Sigmoid colon (tissue), 7 donors: ENCODE measurements around the gene PLEKHM1. TPM values are rescaled to one million over a fixed set of nuclear protein-coding genes. Genes with fewer than 3 reads are reported as not detected.

Source experiments
- DNase-seq: peaks from one replicate; pipeline ENCODE4 v3.0.0-alpha.2; 2019
- H3K27ac ChIP-seq, 4 donors: fragments of 200-600 bp; sonication (generic); one replicate each; pipeline ENCODE4 v1.5.1; 2016 to 2019; ENCODE audit warnings: mild to moderate bottlenecking in 1 of 4
- H3K27me3 ChIP-seq, 3 donors: fragments of 200-600 bp; sonication (generic); one replicate each; pipeline ENCODE4 v1.5.1; 2019; ENCODE audit warnings: mild to moderate bottlenecking in 1 of 3
- H3K36me3 ChIP-seq, 4 donors: fragments of 200-600 bp; sonication (generic); one replicate each; pipeline ENCODE4 v1.5.1; 2016 to 2019
- H3K4me1 ChIP-seq, 4 donors: fragments of 200-600 bp; sonication (generic); one replicate each; pipeline ENCODE4 v1.5.1; 2017 to 2019
- H3K4me3 ChIP-seq, 4 donors: fragments of 200-600 bp; sonication (generic); one replicate each; pipeline ENCODE4 v1.5.1; 2017 to 2019; ENCODE audit warnings: mild to moderate bottlenecking in 2 of 4, moderate library complexity in 1 of 4
- H3K9me3 ChIP-seq, 4 donors: fragments of 200-600 bp in 3 of 4; sonication (generic) in 3 of 4; one replicate each; pipeline versions ENCODE4 v1.5.1 to v1.6.1; 2013 to 2019
- CTCF ChIP-seq, 4 experiments: fragments of 450-650 bp in 3 of 4; fragments of 200-600 bp in 1 of 4; IDR thresholded peaks; one replicate each; pipeline ENCODE4 v1.5.1; 2016 to 2019; ENCODE audit warnings: antibody characterized with exemption in 4 of 4, mild to moderate bottlenecking in 3 of 4, moderate library complexity in 2 of 4
- EP300 ChIP-seq, 4 donors: sonication (generic); formaldehyde crosslinking; IDR thresholded peaks; one replicate each; pipeline ENCODE4 v1.6.1; 2017; ENCODE audit warnings: antibody characterized with exemption in 4 of 4
- POLR2A ChIP-seq, 2 donors: fragments of 450-650 bp; IDR thresholded peaks; one replicate each; pipeline ENCODE4 v1.6.1; 2016; ENCODE audit warnings: antibody characterized with exemption in 2 of 2, mild to moderate bottlenecking in 2 of 2, moderate library complexity in 2 of 2
- POLR2AphosphoS5 ChIP-seq, 4 donors: sonication (generic); formaldehyde crosslinking; IDR thresholded peaks; one replicate each; pipeline ENCODE4 v1.6.1; 2017; ENCODE audit warnings: antibody characterized with exemption in 4 of 4
- WGBS, 2 donors: extraction: QIAGEN DNeasy Blood & Tissue Kit; methylation state at CpG; one replicate each; pipeline ENCODE4 v1.1.7; 2013; 5-methylcytosine and 5-hydroxymethylcytosine counted together
- intact Hi-C: fragments of 100-400 bp; cut with DNase I; formaldehyde crosslinking; loops from one replicate; pipeline ENCODE4 v1.15.1; 2023
- polyA plus RNA-seq, 3 donors: library from polyadenylated mRNA; stranded (reverse); fragments of 200-250 nt; gene quantifications; one replicate each; pipeline ENCODE4 v1.2.3, GENCODE V29; 2013
- total RNA-seq, 4 donors: library from RNA; depleted of rRNA; stranded (reverse); fragments of >200 nt; gene quantifications; one replicate each; pipeline ENCODE4 v1.1.0, GENCODE V29; 2016
- donor health status: healthy with polysubstance abuse.
- donor health status: Bipolar disorder and iron deficiency.
- donor health status: healthy.

Gene PLEKHM1
- total and polyA plus RNA-seq, 7 donors, result 17.4 to 43.4 (median 26.7) TPM

- H3K9me3 ChIP-seq, result no peaks in the 10 kb centered on the region
- WGBS, 2 donors, result 79 to 82% methylated on average over 6 of the region's 6 CpGs
- no peak overlapping the region for H3K27ac ChIP-seq
- peaks cover 0 to 14% (median 11%) of the 10 kb centered on the region in 4 donors for H3K4me1 ChIP-seq
- DNase-seq, result no peak
- no peaks in the 10 kb centered on the region for H3K36me3 ChIP-seq
- intact Hi-C loops, result loop anchor here (10.0 kb wide), 1 partner anchor 201 kb away; no protein-coding TSS in a partner anchor
- TF ChIP-seq CTCF (IDR thresholded peaks at IDR 0.05) (no peak), EP300 (IDR thresholded peaks at IDR 0.05) (no peak), POLR2A (IDR thresholded peaks at IDR 0.05) (no peak), POLR2AphosphoS5 (IDR thresholded peaks at IDR 0.05) (no peak)
- no peaks in the 10 kb centered on the region for H3K27me3 ChIP-seq
- no peak overlapping the region for H3K4me3 ChIP-seq
These were observed 96.4 kb downstream of the PLEKHM1 start for GRCh38 chr17:45394091-45394490.

- intact Hi-C loops, result loop anchor here (10.0 kb wide), 1 partner anchor 201 kb away; no protein-coding TSS in a partner anchor
- 84 to 90% methylated on average over 5 of the region's 5 CpGs for WGBS, 2 donors
These were observed 97.1 kb downstream of the PLEKHM1 start for GRCh38 chr17:45393411-45393810.

GRCh38 chr17:45391918-45392317, 98.6 kb downstream of the PLEKHM1 start:
- TF ChIP-seq POLR2A (IDR thresholded peaks at IDR 0.05), result no peak
- TF ChIP-seq CTCF (IDR thresholded peaks at IDR 0.05), result no peak
- TF ChIP-seq EP300 (IDR thresholded peaks at IDR 0.05), result no peak
- TF ChIP-seq POLR2AphosphoS5 (IDR thresholded peaks at IDR 0.05), result no peak
- intact Hi-C loops, result loop anchor here (10.0 kb wide), 1 partner anchor 203 kb away; no protein-coding TSS in a partner anchor
- no peaks in the 10 kb centered on the region for H3K27me3 ChIP-seq
- peaks cover 0 to 14% (median 11%) of the 10 kb centered on the region in 4 donors for H3K4me1 ChIP-seq
- 93 to 98% methylated on average over 2 of the region's 2 CpGs for WGBS, 2 donors
- no peak overlapping the region for H3K4me3 ChIP-seq
- no peaks in the 10 kb centered on the region for H3K9me3 ChIP-seq
- no peak overlapping the region for H3K27ac ChIP-seq
- H3K36me3 ChIP-seq, result no peaks in the 10 kb centered on the region
- no peak for DNase-seq

More at GRCh38 chr17:45393411-45393810, 97.1 kb downstream of the PLEKHM1 start:
- no peaks in the 10 kb centered on the region for H3K36me3 ChIP-seq
- DNase-seq, result no peak
- H3K27me3 ChIP-seq, result no peaks in the 10 kb centered on the region
- TF ChIP-seq EP300 (IDR thresholded peaks at IDR 0.05) (no peak), POLR2A (IDR thresholded peaks at IDR 0.05) (no peak), CTCF (IDR thresholded peaks at IDR 0.05) (no peak), POLR2AphosphoS5 (IDR thresholded peaks at IDR 0.05) (no peak)
- H3K27ac ChIP-seq, result no peak overlapping the region
- no peak overlapping the region for H3K4me3 ChIP-seq
- no peaks in the 10 kb centered on the region for H3K9me3 ChIP-seq
- H3K4me1 ChIP-seq, result peaks cover 0 to 14% (median 11%) of the 10 kb centered on the region in 4 donors

GRCh38 chr17:45391291-45391690, 99.2 kb downstream of the PLEKHM1 start:
- H3K4me1 ChIP-seq, result peaks cover 0 to 14% (median 11%) of the 10 kb centered on the region in 4 donors
- no peak overlapping the region for H3K4me3 ChIP-seq
- H3K27ac ChIP-seq, result no peak overlapping the region
- intact Hi-C loops, result loop anchor here (10.0 kb wide), 1 partner anchor 204 kb away; no protein-coding TSS in a partner anchor
- H3K9me3 ChIP-seq, result no peaks in the 10 kb centered on the region
- H3K36me3 ChIP-seq, result no peaks in the 10 kb centered on the region
- no peak for DNase-seq
- no peaks in the 10 kb centered on the region for H3K27me3 ChIP-seq
- TF ChIP-seq POLR2AphosphoS5 (IDR thresholded peaks at IDR 0.05) (no peak), EP300 (IDR thresholded peaks at IDR 0.05) (no peak), POLR2A (IDR thresholded peaks at IDR 0.05) (no peak), CTCF (IDR thresholded peaks at IDR 0.05) (no peak)
- 12 to 31% methylated on average over 5 of the region's 5 CpGs for WGBS, 2 donors

GRCh38 chr17:45389354-45389753, 101.2 kb downstream of the PLEKHM1 start:
- intact Hi-C loops, result no loop called here
- Histone ChIP-seq H3K4me1 (peaks cover 0 to 6% (median 5%) of the 10 kb centered on the region in 4 donors), H3K27me3 (no peaks in the 10 kb centered on the region), H3K27ac (no peak overlapping the region), H3K36me3 (no peaks in the 10 kb centered on the region), H3K9me3 (no peaks in the 10 kb centered on the region), H3K4me3 (no peak overlapping the region)
- 42 to 56% methylated on average over 3 of the region's 3 CpGs for WGBS, 2 donors
- peak; percentile 62 for DNase-seq
- TF ChIP-seq CTCF (IDR thresholded peaks at IDR 0.05) (no peak), POLR2AphosphoS5 (IDR thresholded peaks at IDR 0.05) (no peak), POLR2A (IDR thresholded peaks at IDR 0.05) (no peak), EP300 (IDR thresholded peaks at IDR 0.05) (no peak)
